Prostate gland (tissue), 2 donors: ENCODE data around the gene DUS1L.

Experiments
- CTCF ChIP-seq, 4 experiments: fragments of 200-600 bp in 2 of 4; fragments of 450-650 bp in 2 of 4; sonication (generic) in 2 of 4; IDR thresholded peaks; 1 replicate in 3 of 4; 2 replicates in 1 of 4; pipeline ENCODE4 v1.5.1; 2016 to 2019; ENCODE audit warnings: antibody characterized with exemption in 4 of 4, mild to moderate bottlenecking in 2 of 4, moderate library complexity in 2 of 4
- POLR2A ChIP-seq: fragments of 450-650 bp; IDR thresholded peaks from one replicate; pipeline ENCODE4 v1.6.1; 2016; ENCODE audit warnings: antibody characterized with exemption, mild to moderate bottlenecking

- TF ChIP-seq CTCF (IDR thresholded peaks at IDR 0.05) = no peak
- TF ChIP-seq POLR2A = no peak
These were observed 12.8 kb upstream of the DUS1L start for GRCh38 chr17:82078433-82078832.
